Measurements from ENCODE around the gene CCDC43. TPM values are rescaled to one million over a fixed set of nuclear protein-coding genes. Genes with fewer than 3 reads are reported as not detected.
"Not testable (repeated sequence)": the region's sequence is repeated elsewhere in the genome, so short reads cannot be mapped to it uniquely, and the experiment has no call there.

Gene CCDC43
- polyA plus RNA-seq, 1 of the 3 experiments (the other 2 are of a cell fraction) = 6.4 TPM

DNA sequence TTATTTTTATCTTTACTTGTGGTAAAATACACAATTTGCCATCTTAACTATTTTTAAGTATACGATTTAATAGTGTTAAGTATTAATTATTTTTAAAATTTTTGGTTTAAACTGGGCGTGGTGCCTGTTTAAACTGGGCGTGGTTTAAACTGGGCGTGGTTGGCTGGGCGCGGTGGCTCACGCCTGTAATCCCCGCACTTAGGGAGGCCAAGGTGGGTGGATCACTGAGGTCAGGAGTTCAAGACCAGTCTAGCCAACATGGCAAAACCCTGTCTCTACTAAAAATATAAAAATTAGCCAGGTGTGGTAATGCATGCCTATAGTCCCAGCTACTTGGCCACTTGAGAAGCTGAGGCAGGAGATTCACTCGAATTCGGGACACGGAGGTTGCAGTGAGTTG, 4.0 kb upstream of the CCDC43 start (continued):
- TF ChIP-seq, protein P1, sequence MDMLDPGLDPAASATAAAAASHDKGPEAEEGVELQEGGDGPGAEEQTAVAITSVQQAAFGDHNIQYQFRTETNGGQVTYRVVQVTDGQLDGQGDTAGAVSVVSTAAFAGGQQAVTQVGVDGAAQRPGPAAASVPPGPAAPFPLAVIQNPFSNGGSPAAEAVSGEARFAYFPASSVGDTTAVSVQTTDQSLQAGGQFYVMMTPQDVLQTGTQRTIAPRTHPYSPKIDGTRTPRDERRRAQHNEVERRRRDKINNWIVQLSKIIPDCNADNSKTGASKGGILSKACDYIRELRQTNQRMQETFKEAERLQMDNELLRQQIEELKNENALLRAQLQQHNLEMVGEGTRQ (IDR thresholded peaks at IDR 0.05; ENCODE audit: borderline replicate concordance, low read depth, low read length) = no peak

DNA sequence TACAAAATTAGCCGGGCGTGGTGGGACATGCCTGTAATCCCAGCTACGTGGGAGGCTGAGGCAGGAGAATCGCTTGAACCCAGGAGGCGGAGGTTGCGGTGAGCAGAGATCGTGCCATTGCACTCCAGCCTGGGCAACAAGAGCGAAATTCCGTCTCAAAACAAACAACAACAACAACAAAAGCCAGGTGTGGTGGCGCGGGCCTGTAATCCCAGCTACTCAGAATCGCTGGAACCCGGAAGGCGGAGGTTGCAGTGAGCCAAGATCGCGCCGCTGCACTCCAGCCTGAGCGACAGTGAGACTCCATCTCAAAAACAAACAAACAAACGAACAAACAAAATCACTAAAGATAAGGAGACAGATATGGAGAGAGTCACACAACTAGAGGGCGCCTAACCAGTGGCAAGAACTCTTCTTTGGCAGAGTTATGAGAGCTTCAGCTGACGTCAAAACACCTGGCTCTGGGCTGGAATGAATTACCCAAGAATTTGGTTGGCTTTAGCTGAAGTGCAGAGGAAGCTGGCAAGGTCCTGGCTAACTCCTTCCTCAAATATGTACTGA, 1.2 kb upstream of the CCDC43 start:
- CTCF ChIA-PET = interaction anchor here (0.6 to 1.4 kb wide), 6 partner anchors 10 to 296 kb away, joined by 3 to 4 read pairs (median 3); no protein-coding TSS in a partner anchor
- H3K9me3 ChIP-seq; POLR2A ChIA-PET; H3K9ac ChIP-seq; H3K36me3 ChIP-seq (replicated peaks in 1 of 2; ENCODE audit: control insufficient read depth in 1 of 2, insufficient read depth in 2 of 2, low read length in 1 of 2); H3F3A ChIP-seq (replicated peaks; ENCODE audit: insufficient read depth); H3K9me2 ChIP-seq; H3K4me1 ChIP-seq (ENCODE audit: control insufficient read depth in 1 of 2, insufficient read depth in 2 of 2, low read depth in 1 of 2, low read length in 1 of 2); DNase-seq; H3K27me3 ChIP-seq (ENCODE audit: insufficient read depth); H4K20me1 ChIP-seq (ENCODE audit: insufficient read depth): not testable (repeated sequence)
- H3K27ac ChIP-seq (ENCODE audit: low read depth in 2 of 2, low read length in 1 of 2) = peak overlapping the region; percentile 78 to 87; a peak in 3 of 4 replicates
- peak overlapping the region; percentile 94; the same call in 1 of the 2 replicates for H2AFZ ChIP-seq (ENCODE audit: low read depth)
- WGBS (ENCODE audit: low lambda C conversion rate) = 90% methylated on average over 21 of the region's 21 CpGs
- peak overlapping the region; percentile 78 to 84; a peak in 2 of 4 replicates for H3K4me3 ChIP-seq (ENCODE audit: low read depth in 2 of 2, low read length in 1 of 2)
- TF ChIP-seq, protein P2, sequence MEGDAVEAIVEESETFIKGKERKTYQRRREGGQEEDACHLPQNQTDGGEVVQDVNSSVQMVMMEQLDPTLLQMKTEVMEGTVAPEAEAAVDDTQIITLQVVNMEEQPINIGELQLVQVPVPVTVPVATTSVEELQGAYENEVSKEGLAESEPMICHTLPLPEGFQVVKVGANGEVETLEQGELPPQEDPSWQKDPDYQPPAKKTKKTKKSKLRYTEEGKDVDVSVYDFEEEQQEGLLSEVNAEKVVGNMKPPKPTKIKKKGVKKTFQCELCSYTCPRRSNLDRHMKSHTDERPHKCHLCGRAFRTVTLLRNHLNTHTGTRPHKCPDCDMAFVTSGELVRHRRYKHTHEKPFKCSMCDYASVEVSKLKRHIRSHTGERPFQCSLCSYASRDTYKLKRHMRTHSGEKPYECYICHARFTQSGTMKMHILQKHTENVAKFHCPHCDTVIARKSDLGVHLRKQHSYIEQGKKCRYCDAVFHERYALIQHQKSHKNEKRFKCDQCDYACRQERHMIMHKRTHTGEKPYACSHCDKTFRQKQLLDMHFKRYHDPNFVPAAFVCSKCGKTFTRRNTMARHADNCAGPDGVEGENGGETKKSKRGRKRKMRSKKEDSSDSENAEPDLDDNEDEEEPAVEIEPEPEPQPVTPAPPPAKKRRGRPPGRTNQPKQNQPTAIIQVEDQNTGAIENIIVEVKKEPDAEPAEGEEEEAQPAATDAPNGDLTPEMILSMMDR (IDR thresholded peaks at IDR 0.05) = peak; percentile 22; the same call in 1 of the 2 replicates
- peaks cover 36% of the 10 kb centered on the region for H3K79me2 ChIP-seq (ENCODE audit: insufficient read depth)
- peak overlapping the region; percentile 92 for H3K4me2 ChIP-seq

DNA sequence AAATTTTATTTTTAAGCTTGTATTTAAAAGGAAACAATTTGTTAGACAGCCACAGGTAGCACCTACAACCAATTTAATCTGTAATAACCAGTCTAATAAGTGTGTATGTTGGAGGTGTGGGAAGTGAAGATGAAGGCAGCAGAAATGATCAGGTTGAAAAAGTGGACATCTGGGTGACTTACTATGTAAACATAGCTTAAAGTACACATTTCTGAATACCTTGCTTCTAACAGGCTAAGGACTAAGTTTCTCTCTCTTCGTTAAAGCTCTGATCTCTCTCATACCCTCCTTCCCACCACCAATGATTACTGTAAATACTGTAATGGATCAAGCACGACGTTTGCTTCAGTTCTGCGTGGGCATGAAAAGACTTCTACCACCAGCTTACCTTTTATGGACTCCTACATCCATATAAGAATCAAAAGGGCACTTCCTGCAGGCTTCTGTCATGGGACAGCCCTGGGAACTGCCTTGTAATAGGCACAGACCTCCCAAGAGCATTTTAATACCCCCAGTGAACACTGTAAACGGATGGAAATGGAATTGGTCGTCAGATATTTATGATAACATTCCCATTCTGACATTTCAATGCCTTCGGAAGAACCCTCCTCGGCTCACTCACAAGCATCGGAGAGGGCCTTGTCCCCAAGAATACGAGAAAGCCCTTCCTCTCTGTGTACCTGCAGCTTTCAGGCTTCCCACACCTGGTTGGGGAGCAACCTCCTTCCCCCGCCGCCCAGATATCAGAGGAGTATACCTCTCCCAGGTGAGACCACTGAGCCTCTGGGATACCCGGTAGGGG, 700 bp downstream of the CCDC43 start:
- Histone ChIP-seq H3K27ac (ENCODE audit: low read depth in 2 of 2, low read length in 1 of 2) (peak overlapping the region; percentile 78 to 87; a peak in 3 of 4 replicates), H3K36me3 (replicated peaks in 1 of 2; ENCODE audit: control insufficient read depth in 1 of 2, insufficient read depth in 2 of 2, low read length in 1 of 2) (peaks cover under 1 to 6% of the 10 kb centered on the region in 2 experiments), H3K79me2 (ENCODE audit: insufficient read depth) (peaks cover 37% of the 10 kb centered on the region), H3K9me3 (no peaks in the 10 kb centered on the region), H4K20me1 (ENCODE audit: insufficient read depth) (no peaks in the 10 kb centered on the region), H3K27me3 (ENCODE audit: insufficient read depth) (no peaks in the 10 kb centered on the region), H3F3A (replicated peaks; ENCODE audit: insufficient read depth) (peaks cover 7% of the 10 kb centered on the region), H3K4me3 (ENCODE audit: low read depth in 2 of 2, low read length in 1 of 2) (peak overlapping the region; percentile 78 to 84), H3K9me2 (no peaks in the 10 kb centered on the region), H2AFZ (ENCODE audit: low read depth) (peak overlapping the region; percentile 94), H3K4me1 (ENCODE audit: control insufficient read depth in 1 of 2, insufficient read depth in 2 of 2, low read depth in 1 of 2, low read length in 1 of 2) (peaks cover 0 to 7% of the 10 kb centered on the region in 2 experiments; a peak in 1 of 4 replicates), H3K9ac (peak overlapping the region; percentile 85), H3K4me2 (peak overlapping the region; percentile 92)
- 4% methylated on average over 13 of the region's 13 CpGs for WGBS (ENCODE audit: low lambda C conversion rate)
- no peak for DNase-seq
- TF ChIP-seq MXI1 (IDR thresholded peaks at IDR 0.05; ENCODE audit: low read depth, low read length) (no peak), FOXJ3 (CRISPR knock-in tag; IDR thresholded peaks at IDR 0.05) (no peak), NRF1 (IDR thresholded peaks at IDR 0.05; ENCODE audit: low read depth, low read length) (no peak)
- TF ChIP-seq, protein P3, sequence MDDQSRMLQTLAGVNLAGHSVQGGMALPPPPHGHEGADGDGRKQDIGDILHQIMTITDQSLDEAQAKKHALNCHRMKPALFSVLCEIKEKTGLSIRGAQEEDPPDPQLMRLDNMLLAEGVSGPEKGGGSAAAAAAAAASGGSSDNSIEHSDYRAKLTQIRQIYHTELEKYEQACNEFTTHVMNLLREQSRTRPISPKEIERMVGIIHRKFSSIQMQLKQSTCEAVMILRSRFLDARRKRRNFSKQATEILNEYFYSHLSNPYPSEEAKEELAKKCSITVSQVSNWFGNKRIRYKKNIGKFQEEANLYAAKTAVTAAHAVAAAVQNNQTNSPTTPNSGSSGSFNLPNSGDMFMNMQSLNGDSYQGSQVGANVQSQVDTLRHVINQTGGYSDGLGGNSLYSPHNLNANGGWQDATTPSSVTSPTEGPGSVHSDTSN (IDR thresholded peaks at IDR 0.05) = no peak
- TF ChIP-seq, protein P1 (IDR thresholded peaks at IDR 0.05; ENCODE audit: borderline replicate concordance, low read depth, low read length) = no peak
- CTCF ChIA-PET = interaction anchor here (2.1 kb wide), 1 partner anchor 17 kb away, joined by 13 read pairs; no protein-coding TSS in a partner anchor
- POLR2A ChIA-PET = interaction anchor here (0.6 kb wide), 1 partner anchor 502 kb away, joined by 3 read pairs; the partner anchor contains the start of gene TMUB2

Data from SK-N-SH (cell line).